ENCODE results near the gene CEACAM19. TPM values are rescaled to one million over a fixed set of nuclear protein-coding genes. Genes with fewer than 3 reads are reported as not detected.
"Not testable (repeated sequence)": the region's sequence is repeated elsewhere in the genome, so short reads cannot be mapped to it uniquely, and the experiment has no call there.

CEACAM19 gene
- total RNA-seq, 1 donor from 2014 or later, result not detected

GRCh38 chr19:44719262-44719701, 48.0 kb downstream of the CEACAM19 start:
- no peak for TF ChIP-seq CTCF (IDR thresholded peaks at IDR 0.05)
- DNase-seq (no peak), ATAC-seq (ENCODE audit: low read depth) (no peak)
- Mint-ChIP-seq H3K9me3 (peaks cover 13% of the 10 kb centered on the region), H3K36me3 (ENCODE audit: low read depth) (peaks cover 2% of the 10 kb centered on the region), H3K27ac (no peak overlapping the region), H3K27me3 (peaks cover 6% of the 10 kb centered on the region), H3K4me3 (no peak overlapping the region), H3K4me1 (peaks cover 21% of the 10 kb centered on the region)
- intact Hi-C loops (cut with micrococcal nuclease), result no loop called here
- ChIA-PET POLR2A (no interaction called here), CTCF (interaction anchor here (11.5 kb wide), 1 partner anchor 53 kb away, joined by 359 read pairs; no protein-coding TSS in a partner anchor)

GRCh38 chr19:44720396-44720795, 49.1 kb downstream of the CEACAM19 start:
- H3K4me1 Mint-ChIP-seq, result peaks cover 27% of the 10 kb centered on the region
- ATAC-seq (ENCODE audit: low read depth); intact Hi-C loops (cut with micrococcal nuclease); H3K4me3 Mint-ChIP-seq; H3K27ac Mint-ChIP-seq; DNase-seq; H3K36me3 Mint-ChIP-seq (ENCODE audit: low read depth); H3K27me3 Mint-ChIP-seq; H3K9me3 Mint-ChIP-seq: not testable (repeated sequence)
- ChIA-PET CTCF (interaction anchor here (11.5 kb wide), 1 partner anchor 52 kb away, joined by 359 read pairs; no protein-coding TSS in a partner anchor), POLR2A (interaction anchor here (5.2 kb wide), 1 partner anchor 51 kb away, joined by 89 read pairs; no protein-coding TSS in a partner anchor)

- no peaks in the 10 kb centered on the region for H3K36me3 Mint-ChIP-seq (ENCODE audit: low read depth)
- ChIA-PET CTCF (interaction anchor here (1.1 to 11.5 kb wide), 3 partner anchors 31 to 64 kb away, joined by 3 to 359 read pairs (median 57); no protein-coding TSS in a partner anchor), POLR2A (interaction anchor here (0.7 to 5.2 kb wide), 3 partner anchors 22 to 54 kb away, joined by 3 to 89 read pairs (median 5); no protein-coding TSS in a partner anchor)
- DNase-seq, result no peak
- H3K27ac Mint-ChIP-seq, result no peak overlapping the region
- intact Hi-C loops (cut with micrococcal nuclease), result no loop called here
- TF ChIP-seq CTCF (IDR thresholded peaks at IDR 0.05), result no peak
- H3K4me3 Mint-ChIP-seq, result no peak overlapping the region
- peaks cover 27% of the 10 kb centered on the region for H3K4me1 Mint-ChIP-seq
- peaks cover 6% of the 10 kb centered on the region for H3K27me3 Mint-ChIP-seq
- ATAC-seq (ENCODE audit: low read depth), result no peak
- H3K9me3 Mint-ChIP-seq, result no peaks in the 10 kb centered on the region
These were observed 49.7 kb downstream of the CEACAM19 start for GRCh38 chr19:44720945-44721344.

- H3K4me1 Mint-ChIP-seq, result peaks cover 27% of the 10 kb centered on the region
- H3K9me3 Mint-ChIP-seq; H3K36me3 Mint-ChIP-seq (ENCODE audit: low read depth); intact Hi-C loops (cut with micrococcal nuclease); H3K27ac Mint-ChIP-seq; H3K27me3 Mint-ChIP-seq; ATAC-seq (ENCODE audit: low read depth); DNase-seq; H3K4me3 Mint-ChIP-seq: not testable (repeated sequence)
- ChIA-PET CTCF (interaction anchor here (1.1 to 11.5 kb wide), 4 partner anchors 31 to 67 kb away, joined by 3 to 359 read pairs (median 32); no protein-coding TSS in a partner anchor), POLR2A (interaction anchor here (0.7 to 5.2 kb wide), 3 partner anchors 22 to 53 kb away, joined by 3 to 89 read pairs (median 5); no protein-coding TSS in a partner anchor)
These were observed 50.1 kb downstream of the CEACAM19 start for GRCh38 chr19:44721369-44721768.

- H3K36me3 Mint-ChIP-seq (ENCODE audit: low read depth), result no peaks in the 10 kb centered on the region
- peaks cover 6% of the 10 kb centered on the region for H3K27me3 Mint-ChIP-seq
- ChIA-PET POLR2A (interaction anchor here (0.5 to 5.2 kb wide), 6 partner anchors 31 to 890 kb away, joined by 3 to 89 read pairs (median 9); no protein-coding TSS in a partner anchor), CTCF (interaction anchor here (1.1 to 11.5 kb wide), 10 partner anchors 32 to 229 kb away, joined by 3 to 359 read pairs (median 12); no protein-coding TSS in a partner anchor)
- H3K4me3 Mint-ChIP-seq, result no peak overlapping the region
- H3K9me3 Mint-ChIP-seq, result no peaks in the 10 kb centered on the region
- intact Hi-C loops (cut with micrococcal nuclease), result no loop called here
- H3K4me1 Mint-ChIP-seq, result peaks cover 27% of the 10 kb centered on the region
- DNase-seq (no peak), ATAC-seq (ENCODE audit: low read depth) (no peak)
- TF ChIP-seq CTCF (IDR thresholded peaks at IDR 0.05), result no peak
- H3K27ac Mint-ChIP-seq, result no peak overlapping the region
These were observed 51.1 kb downstream of the CEACAM19 start for GRCh38 chr19:44722131-44723121.
